ENCODE measurements around the gene NDUFA13. TPM values are rescaled to one million over a fixed set of nuclear protein-coding genes. Genes with fewer than 3 reads are reported as not detected.

Gene NDUFA13
- total RNA-seq, 1 experiment from 2014 or later = 339 TPM

- Histone ChIP-seq H4K20me1 (ENCODE audit: insufficient read depth) (no peaks in the 10 kb centered on the region), H3K27ac (ENCODE audit: low read depth, low read length) (no peak overlapping the region), H3K79me2 (ENCODE audit: insufficient read depth, low read length) (peaks cover 33% of the 10 kb centered on the region), H3K4me1 (ENCODE audit: control insufficient read depth in 1 of 2, insufficient read depth in 2 of 2, low read length in 2 of 2) (no peaks in the 10 kb centered on the region; a peak in 1 of 4 replicates), H3K9me2 (ENCODE audit: insufficient read depth) (no peaks in the 10 kb centered on the region), H2AFZ (ENCODE audit: low read depth, low read length, poor library complexity, severe bottlenecking) (no peak overlapping the region), H3K4me3 (replicated peaks in 1 of 2; ENCODE audit: low read depth in 1 of 2, low read length in 2 of 2) (no peak overlapping the region), H3K9ac (ENCODE audit: low read length) (no peak overlapping the region), H3K27me3 (ENCODE audit: insufficient read depth, low read length) (no peaks in the 10 kb centered on the region), H3K36me3 (ENCODE audit: control insufficient read depth in 1 of 2, insufficient read depth in 2 of 2, low read length in 2 of 2) (peaks cover 0 to 9% of the 10 kb centered on the region in 2 experiments; a peak in 3 of 4 replicates), H3K9me3 (ENCODE audit: control insufficient read depth in 1 of 2, insufficient read depth in 1 of 2, low read depth in 1 of 2, low read length in 2 of 2) (no peaks in the 10 kb centered on the region), H3K4me2 (ENCODE audit: low read length) (no peak overlapping the region)
- ChIA-PET RAD21 (ENCODE audit: low non-redundant PET in 1 of 2, low total read pairs in 2 of 2, uncharacterized antibody in 2 of 2, unreplicated experiment in 2 of 2) (no interaction called here), CTCF (no interaction called here), POLR2A (no interaction called here)
- intact Hi-C loops (cut with micrococcal nuclease) = no loop called here
- no peak for DNase-seq (ENCODE audit: low read depth, low spot score)
- BruUV-seq (replicated peaks) = no TSS peak
- ATAC-seq = no peak
- TF ChIP-seq EZH2phosphoT487 (IDR thresholded peaks at IDR 0.05; ENCODE audit: borderline replicate concordance) = no peak
- TF ChIP-seq JUND (IDR thresholded peaks at IDR 0.05) = no peak
- TF ChIP-seq ZBTB33 (IDR thresholded peaks at IDR 0.05; ENCODE audit: extremely low read depth, insufficient replicate concordance, low read length) = no peak
- TF ChIP-seq RAD21 (IDR thresholded peaks at IDR 0.05; ENCODE audit: low read depth) = no peak
- no peak for TF ChIP-seq CEBPB (IDR thresholded peaks at IDR 0.05; ENCODE audit: low read depth)
- TF ChIP-seq REST (IDR thresholded peaks at IDR 0.05; ENCODE audit: low read depth) = no peak
- TF ChIP-seq EZH2 (IDR thresholded peaks at IDR 0.05) = no peak
- no peak for TF ChIP-seq ELF1 (IDR thresholded peaks at IDR 0.05; ENCODE audit: borderline replicate concordance, low read depth)
- no peak for TF ChIP-seq MAX (IDR thresholded peaks at IDR 0.05)
- TF ChIP-seq TCF7L2 (IDR thresholded peaks at IDR 0.05; ENCODE audit: borderline replicate concordance, extremely low read depth, insufficient read depth, insufficient read length) = no peak
- TF ChIP-seq YY1 (IDR thresholded peaks at IDR 0.05; ENCODE audit: extremely low read depth, insufficient replicate concordance, low read depth, low read length) = no peak
- no peak for TF ChIP-seq SP1 (IDR thresholded peaks at IDR 0.05; ENCODE audit: low read depth)
- no peak for TF ChIP-seq CTCF (IDR thresholded peaks at IDR 0.05 in 2 of 3, conservative IDR thresholded peaks at IDR 0.05 in 1 of 3; ENCODE audit: borderline replicate concordance in 1 of 3, insufficient read depth in 1 of 3, low read depth in 2 of 3, low read length in 2 of 3)
- no peak for TF ChIP-seq ZFX (IDR thresholded peaks at IDR 0.05)
- TF ChIP-seq ZNF274 (IDR thresholded peaks at IDR 0.05; ENCODE audit: low read depth, low read length) = no peak
- no peak for TF ChIP-seq CBX3 (IDR thresholded peaks at IDR 0.05; ENCODE audit: low read depth)
- TF ChIP-seq, protein P1, sequence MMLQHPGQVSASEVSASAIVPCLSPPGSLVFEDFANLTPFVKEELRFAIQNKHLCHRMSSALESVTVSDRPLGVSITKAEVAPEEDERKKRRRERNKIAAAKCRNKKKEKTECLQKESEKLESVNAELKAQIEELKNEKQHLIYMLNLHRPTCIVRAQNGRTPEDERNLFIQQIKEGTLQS (IDR thresholded peaks at IDR 0.05) = no peak
These were observed 11.9 kb downstream of the NDUFA13 start for GRCh38 chr19:19527674-19528625.

Measured in HCT116 (cell line).